Keratinocyte (primary cell): ENCODE data around the gene COX5A.
"Not testable (repeated sequence)": the region's sequence is repeated elsewhere in the genome, so short reads cannot be mapped to it uniquely, and the experiment has no call there.

ENCODE experiments used
- EZH2 ChIP-seq: IDR thresholded peaks from one replicate; pipeline ENCODE4 v1.6.1; 2012; ENCODE audit warnings: inconsistent platforms, mild to moderate bottlenecking, low read length, moderate library complexity
- TF ChIP-seq, protein P1 (sequence below), 3 experiments: IDR thresholded peaks in 1 of 3; conservative IDR thresholded peaks in 1 of 3; optimal IDR thresholded peaks in 1 of 3; 2 replicates in 2 of 3; 3 replicates in 1 of 3; pipeline versions ENCODE3 to v1.5.1; 2011; ENCODE audit warnings: low read length in 3 of 3, mild to moderate bottlenecking in 3 of 3, moderate library complexity in 2 of 3, control low read depth in 1 of 3, inconsistent platforms in 1 of 3; ENCODE audit not compliant: insufficient read depth in 2 of 3; ENCODE audit errors: extremely low read depth in 1 of 3

DNA sequence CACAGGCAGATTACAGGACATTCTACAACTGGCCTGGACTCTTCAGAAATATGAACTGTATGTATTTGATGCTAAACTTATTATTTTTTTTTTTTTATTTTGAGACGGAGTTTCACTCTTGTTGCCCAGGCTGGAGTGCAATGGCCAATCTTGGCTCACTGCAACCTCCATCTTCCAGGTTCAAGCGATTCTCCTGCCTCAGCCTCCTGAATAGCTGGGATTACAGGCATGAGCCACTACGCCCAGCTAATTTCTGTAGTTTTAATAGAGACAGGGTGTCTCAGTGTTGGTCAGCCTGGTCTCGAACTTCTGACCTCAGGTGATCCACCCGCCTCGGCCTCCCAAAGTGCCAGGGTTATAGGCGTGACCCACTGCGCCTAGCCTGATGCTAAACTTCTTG is 24.1 kb downstream of the COX5A start:
- TF ChIP-seq, protein P1, sequence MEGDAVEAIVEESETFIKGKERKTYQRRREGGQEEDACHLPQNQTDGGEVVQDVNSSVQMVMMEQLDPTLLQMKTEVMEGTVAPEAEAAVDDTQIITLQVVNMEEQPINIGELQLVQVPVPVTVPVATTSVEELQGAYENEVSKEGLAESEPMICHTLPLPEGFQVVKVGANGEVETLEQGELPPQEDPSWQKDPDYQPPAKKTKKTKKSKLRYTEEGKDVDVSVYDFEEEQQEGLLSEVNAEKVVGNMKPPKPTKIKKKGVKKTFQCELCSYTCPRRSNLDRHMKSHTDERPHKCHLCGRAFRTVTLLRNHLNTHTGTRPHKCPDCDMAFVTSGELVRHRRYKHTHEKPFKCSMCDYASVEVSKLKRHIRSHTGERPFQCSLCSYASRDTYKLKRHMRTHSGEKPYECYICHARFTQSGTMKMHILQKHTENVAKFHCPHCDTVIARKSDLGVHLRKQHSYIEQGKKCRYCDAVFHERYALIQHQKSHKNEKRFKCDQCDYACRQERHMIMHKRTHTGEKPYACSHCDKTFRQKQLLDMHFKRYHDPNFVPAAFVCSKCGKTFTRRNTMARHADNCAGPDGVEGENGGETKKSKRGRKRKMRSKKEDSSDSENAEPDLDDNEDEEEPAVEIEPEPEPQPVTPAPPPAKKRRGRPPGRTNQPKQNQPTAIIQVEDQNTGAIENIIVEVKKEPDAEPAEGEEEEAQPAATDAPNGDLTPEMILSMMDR (optimal IDR thresholded peaks at IDR 0.05 in 1 of 3, IDR thresholded peaks at IDR 0.05 in 1 of 3, conservative IDR thresholded peaks at IDR 0.05 in 1 of 3; ENCODE audit: extremely low read depth in 1 of 3, insufficient read depth in 2 of 3, low read length in 3 of 3): not testable (repeated sequence)
- TF ChIP-seq EZH2: not testable (repeated sequence)
